GM04503 (cell line): ENCODE results near the gene ALDOC.

Source experiments
- DNase-seq: peaks from one replicate; pipeline ENCODE4 v3.0.0-alpha.2; 2012; ENCODE audit warnings: low read depth

The ALDOC gene

GRCh38 chr17:28552176-28552999, 24.3 kb downstream of the ALDOC start, which contains the start of gene UNC119:
Gene UNC119, minus strand, starts transcription at chr17:28552624. Its CDS starts 67 bp downstream, at chr17:28552557.
- DNase-seq, result no peak

GRCh38 chr17:28551421-28552175, 25.1 kb downstream of the ALDOC start:
- no peak for DNase-seq

- DNase-seq, result no peak
Observed at GRCh38 chr17:28550858-28551257, 25.8 kb downstream of the ALDOC start.

GRCh38 chr17:28549236-28550132, 27.2 kb downstream of the ALDOC start:
- no peak for DNase-seq

GRCh38 chr17:28548417-28549130, 28.1 kb downstream of the ALDOC start:
- DNase-seq, result no peak

- no peak for DNase-seq
Observed at GRCh38 chr17:28547623-28548416, 28.9 kb downstream of the ALDOC start.

GRCh38 chr17:28547096-28547622, 29.5 kb downstream of the ALDOC start:
- no peak for DNase-seq

GRCh38 chr17:28545787-28546415, 30.8 kb downstream of the ALDOC start:
- DNase-seq, result no peak

- no peak for DNase-seq
Observed at GRCh38 chr17:28545141-28545503, 31.6 kb downstream of the ALDOC start.

GRCh38 chr17:28544402-28545140, 32.1 kb downstream of the ALDOC start:
- no peak for DNase-seq

GRCh38 chr17:28541439-28541838, 35.3 kb downstream of the ALDOC start:
- no peak for DNase-seq

GRCh38 chr17:28540231-28540630, 36.5 kb downstream of the ALDOC start:
- no peak for DNase-seq

GRCh38 chr17:28538296-28538895, 38.3 kb downstream of the ALDOC start:
- DNase-seq, result no peak

- no peak for DNase-seq
Observed at GRCh38 chr17:28537219-28537610, 39.5 kb downstream of the ALDOC start.

- DNase-seq, result no peak
Observed at GRCh38 chr17:28536532-28537218, 40.0 kb downstream of the ALDOC start.

- DNase-seq, result no peak
Observed at GRCh38 chr17:28534740-28535375, 41.8 kb downstream of the ALDOC start.

- no peak for DNase-seq
Observed at GRCh38 chr17:28533091-28533807, 43.4 kb downstream of the ALDOC start.
